HCT116 (cell line): ENCODE data around the gene CNN3.

ENCODE experiments used
- CTCF ChIP-seq, 3 experiments: fragments of 200-600 bp in 1 of 3; sonication (generic) in 1 of 3; IDR thresholded peaks in 2 of 3; conservative IDR thresholded peaks in 1 of 3; 2 replicates each; pipeline ENCODE4 v1.5.1; 2012 to 2017; ENCODE audit warnings: low read depth in 2 of 3, low read length in 2 of 3, antibody characterized with exemption in 1 of 3, borderline replicate concordance in 1 of 3, control low read depth in 1 of 3, mild to moderate bottlenecking in 1 of 3, mixed read lengths in 1 of 3, mixed run types in 1 of 3, moderate library complexity in 1 of 3; ENCODE audit not compliant: insufficient read depth in 1 of 3
- EZH2 ChIP-seq: fragments of 200-600 bp; sonication (generic); IDR thresholded peaks from 2 replicates; pipeline ENCODE4 v1.6.1; 2017; ENCODE audit warnings: antibody characterized with exemption, mixed run types
- POLR2A ChIP-seq: IDR thresholded peaks from 2 replicates; pipeline ENCODE4 v1.7.0; 2011; ENCODE audit warnings: borderline replicate concordance; ENCODE audit not compliant: insufficient read depth, insufficient read length; ENCODE audit errors: extremely low read depth
- POLR2AphosphoS5 ChIP-seq: IDR thresholded peaks from 2 replicates; pipeline ENCODE4 v1.6.1; 2011; ENCODE audit warnings: mild to moderate bottlenecking, low read depth, low read length, moderate library complexity
- RAD21 ChIP-seq: IDR thresholded peaks from 2 replicates; pipeline ENCODE4 v1.6.1; 2012; ENCODE audit warnings: low read depth, mild to moderate bottlenecking

- TF ChIP-seq EZH2 = no peak
- TF ChIP-seq RAD21 = no peak
- TF ChIP-seq POLR2AphosphoS5 = no peak
- no peak for TF ChIP-seq POLR2A
- no peak for TF ChIP-seq CTCF (IDR thresholded peaks at IDR 0.05 in 2 of 3, conservative IDR thresholded peaks at IDR 0.05 in 1 of 3; ENCODE audit: borderline replicate concordance in 1 of 3, insufficient read depth in 1 of 3, low read depth in 2 of 3, low read length in 2 of 3)
Observed at GRCh38 chr1:94951509-94952208, 24.7 kb upstream of the CNN3 start.
